Astrocyte (in vitro differentiated cells and primary cell): ENCODE data around the gene PLSCR2.

ENCODE experiments used
- CTCF ChIP-seq: IDR thresholded peaks from 2 replicates; pipeline ENCODE4 v1.5.1; 2011; ENCODE audit warnings: low read depth, mild to moderate bottlenecking, inconsistent platforms, low read length, moderate library complexity; ENCODE audit not compliant: insufficient read depth
- EZH2 ChIP-seq: IDR thresholded peaks from 2 replicates; pipeline ENCODE4 v1.6.1; 2012; ENCODE audit warnings: mild to moderate bottlenecking, low read length, inconsistent platforms; ENCODE audit not compliant: insufficient read depth

DNA sequence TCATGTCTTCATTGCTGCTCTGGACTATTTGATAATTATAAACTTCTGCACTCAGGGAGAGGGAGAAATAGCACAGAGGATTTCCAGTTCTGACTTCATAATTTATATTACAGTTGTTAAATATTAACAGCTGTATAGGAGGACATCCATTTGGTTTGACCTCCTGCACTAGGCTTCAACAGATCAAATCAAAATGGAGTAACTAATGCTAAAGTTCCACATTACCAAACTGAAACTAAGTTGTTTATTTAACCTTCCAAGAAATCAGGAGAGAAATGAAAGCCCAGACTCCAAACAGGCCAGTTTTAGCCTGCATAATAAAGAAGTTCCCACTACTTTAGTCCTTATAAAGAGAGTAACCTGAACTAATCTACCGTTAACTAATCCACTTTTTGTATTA, 4.6 kb downstream of the PLSCR2 start:
- TF ChIP-seq CTCF (no peak), EZH2 (no peak)
